NCI-H446 treated with DMSO at 0.1 percent for 48 hours (cell line): Measurements from ENCODE around the gene DMPK.
"Not testable (repeated sequence)": the region's sequence is repeated elsewhere in the genome, so short reads cannot be mapped to it uniquely, and the experiment has no call there.

Source experiments
- DNase-seq: peaks from one replicate; lab custom pipeline; 2025; lab: John Stamatoyannopoulos, UW

Gene DMPK

DNA sequence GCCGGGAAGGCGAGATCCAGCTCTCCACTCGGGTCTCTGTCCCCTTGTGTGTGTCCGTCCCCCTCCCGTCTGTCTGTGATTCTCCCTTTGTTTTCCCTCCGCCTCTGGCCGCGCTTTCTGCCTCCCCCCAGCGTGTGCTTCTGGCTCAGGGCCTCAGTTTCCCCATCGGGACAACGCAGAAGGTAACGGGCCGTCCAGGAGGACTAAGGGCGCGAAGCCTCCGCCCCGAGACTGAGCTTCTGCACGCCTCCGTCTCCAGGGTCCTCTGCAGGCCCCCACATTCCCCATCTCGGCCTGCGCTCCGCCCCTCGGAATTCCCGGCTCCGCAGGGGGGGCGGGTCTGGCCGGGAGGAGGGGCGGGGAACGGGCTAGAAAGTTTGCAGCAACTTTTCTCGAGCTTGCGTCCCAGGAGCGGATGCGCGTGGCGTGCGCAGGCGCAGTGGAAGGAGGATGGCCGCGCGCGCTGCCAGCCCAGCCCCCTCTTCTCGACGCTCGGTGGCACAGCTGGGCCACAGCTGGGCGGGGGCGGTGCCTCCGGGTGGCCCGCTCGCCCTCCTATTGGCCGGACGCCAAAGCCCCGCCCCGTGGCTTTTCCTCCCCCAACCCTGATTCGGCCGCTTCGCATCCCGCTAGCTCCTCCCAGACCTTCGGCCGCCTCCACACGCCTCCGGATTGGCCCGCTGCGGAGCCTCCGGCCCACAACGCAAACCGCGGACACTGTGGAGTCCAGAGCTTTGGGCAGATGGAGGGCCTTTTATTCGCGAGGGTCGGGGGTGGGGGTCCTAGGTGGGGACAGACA is 13.1 kb downstream of the DMPK start, which contains the start of gene SIX5:
SIX5 (minus strand) TSS at position 269 of the 799 bp plus-strand sequence. CDS start 408 bp downstream, outside the sequence.
- peak; percentile 94 for DNase-seq

DNA sequence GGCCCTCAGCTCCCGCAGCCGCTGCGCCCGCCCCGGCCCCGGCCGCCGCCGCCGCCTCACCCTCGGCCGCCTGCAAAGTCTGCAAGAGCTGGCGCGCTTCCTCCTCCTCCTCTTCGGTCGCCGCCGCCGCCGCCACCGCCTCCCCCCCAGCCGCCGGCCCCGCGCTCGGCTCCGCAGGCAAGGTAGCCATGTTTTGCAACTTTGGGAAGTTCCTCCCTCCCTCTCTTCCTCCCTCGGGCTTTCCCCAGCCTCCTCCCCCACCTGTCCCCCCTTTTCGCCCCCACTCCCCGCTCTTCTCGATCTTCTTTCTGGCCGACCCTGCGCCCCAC is 13.7 kb downstream of the DMPK start:
- no peak for DNase-seq

DNA sequence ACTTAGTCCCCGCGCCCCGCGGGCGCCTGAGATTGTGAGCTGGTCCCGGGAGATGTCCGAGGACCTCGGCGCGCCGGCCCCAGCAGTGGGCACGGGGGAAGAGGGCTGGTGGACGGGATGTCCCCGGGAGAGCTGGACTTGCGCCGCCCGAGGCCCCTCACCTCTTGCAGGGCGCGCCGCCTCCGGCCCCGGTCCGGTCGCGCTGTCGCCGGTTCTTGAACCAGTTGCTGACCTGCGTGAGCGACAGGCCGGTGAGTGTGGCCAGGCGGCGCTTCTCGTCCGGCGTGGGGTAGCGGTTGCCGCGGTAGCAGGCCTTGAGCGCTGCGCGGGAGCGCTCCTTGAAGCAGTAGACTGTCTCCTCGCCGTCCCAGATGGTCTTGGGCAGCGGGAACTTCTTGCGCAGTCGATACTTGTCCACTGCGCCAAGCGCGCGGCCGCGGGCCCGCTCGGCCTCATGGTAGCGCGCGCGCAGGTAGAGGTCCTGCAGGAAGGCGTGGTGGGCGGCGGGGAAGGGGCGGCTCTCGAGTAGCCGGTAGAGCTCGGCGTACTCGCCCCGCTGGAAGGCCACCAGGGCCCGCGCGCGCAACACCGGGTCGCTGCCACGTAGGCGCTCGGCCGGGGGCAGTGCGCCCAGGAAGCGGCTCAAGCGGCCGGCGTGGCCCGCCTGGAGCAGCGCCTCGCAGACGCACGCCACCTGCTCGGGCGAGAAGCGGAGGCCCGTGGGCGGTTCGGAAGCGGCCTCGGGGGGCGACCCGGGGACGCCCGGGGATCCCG is 14.2 kb downstream of the DMPK start:
- peak; percentile 11 for DNase-seq

- no peak for DNase-seq
Observed at GRCh38 chr19:45767410-45767880, 14.8 kb downstream of the DMPK start.

- no peak for DNase-seq
Observed at GRCh38 chr19:45766869-45767346, 15.4 kb downstream of the DMPK start.

GRCh38 chr19:45766296-45766868 is 15.9 kb downstream of the DMPK start:
- DNase-seq: no peak

DNA sequence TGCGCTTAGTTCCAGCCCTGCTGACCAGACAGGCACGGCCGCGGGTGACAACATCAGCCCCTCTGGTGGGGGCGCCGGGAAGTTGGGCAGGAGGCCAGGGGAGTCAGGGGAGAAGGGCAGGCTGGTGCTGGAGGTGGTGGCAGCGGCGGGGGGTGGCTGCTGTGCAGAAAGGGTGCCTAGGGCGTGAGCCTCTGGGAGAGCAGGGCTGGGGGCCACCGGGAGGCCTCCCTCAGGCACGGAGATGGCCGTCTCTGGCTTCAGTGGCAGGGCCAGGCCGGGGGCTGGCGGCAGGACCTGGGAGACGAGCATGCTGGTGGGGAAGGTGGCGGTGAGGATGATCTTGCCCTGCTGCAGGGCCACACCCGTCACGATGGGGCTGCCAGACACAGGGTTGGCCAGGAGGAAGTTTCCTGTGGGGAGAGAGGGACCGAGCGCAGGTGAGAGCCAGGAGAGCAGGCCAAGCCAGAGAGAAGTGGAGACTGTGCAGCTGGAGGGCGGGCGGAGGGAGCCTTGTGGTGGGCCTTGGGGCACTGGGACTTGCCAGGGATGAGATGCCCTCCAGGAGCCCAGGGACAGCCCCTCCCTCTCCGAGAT is 16.5 kb downstream of the DMPK start:
- no peak for DNase-seq

DNA sequence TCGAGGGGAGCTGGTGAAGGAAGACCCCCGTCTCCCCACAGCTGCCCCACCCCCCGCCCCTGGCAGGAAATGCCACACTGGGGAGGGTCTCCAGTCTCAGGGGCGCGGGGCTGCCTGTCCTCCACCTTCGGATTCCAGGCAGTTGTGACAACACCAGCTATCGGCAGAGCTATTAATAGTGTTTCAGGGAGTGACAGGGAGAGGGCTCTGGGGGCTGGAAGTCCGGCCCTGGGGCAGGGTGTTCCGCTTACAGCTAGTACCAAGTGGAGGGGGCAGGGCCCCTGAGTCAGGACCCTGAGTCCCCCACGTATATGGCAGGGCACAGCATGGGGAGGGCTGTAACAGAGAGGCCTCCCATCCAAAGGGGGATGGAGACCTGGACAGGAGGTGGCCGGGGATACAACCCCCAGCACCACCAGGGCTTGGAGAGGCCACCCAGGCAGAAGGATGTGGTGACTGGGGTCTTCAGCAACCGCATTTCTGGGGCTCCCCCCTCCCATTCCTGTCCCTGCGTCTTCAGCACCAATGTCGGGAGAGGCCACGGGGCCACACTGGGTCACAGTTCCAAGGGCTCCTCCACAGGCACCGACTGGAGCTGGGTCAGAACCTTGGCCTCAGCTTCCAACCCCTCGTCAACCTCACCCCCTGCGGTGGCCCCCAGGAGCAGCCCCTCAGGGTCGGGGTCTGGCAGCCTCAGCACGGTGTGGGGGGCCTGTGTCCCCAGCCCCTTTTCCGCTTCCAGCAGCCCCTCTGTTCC is 17.2 kb downstream of the DMPK start:
- DNase-seq: no peak

- no peak for DNase-seq
Observed at GRCh38 chr19:45764475-45764874, 17.8 kb downstream of the DMPK start.

- no peak for DNase-seq
Observed at GRCh38 chr19:45763691-45764294, 18.5 kb downstream of the DMPK start.

DNA sequence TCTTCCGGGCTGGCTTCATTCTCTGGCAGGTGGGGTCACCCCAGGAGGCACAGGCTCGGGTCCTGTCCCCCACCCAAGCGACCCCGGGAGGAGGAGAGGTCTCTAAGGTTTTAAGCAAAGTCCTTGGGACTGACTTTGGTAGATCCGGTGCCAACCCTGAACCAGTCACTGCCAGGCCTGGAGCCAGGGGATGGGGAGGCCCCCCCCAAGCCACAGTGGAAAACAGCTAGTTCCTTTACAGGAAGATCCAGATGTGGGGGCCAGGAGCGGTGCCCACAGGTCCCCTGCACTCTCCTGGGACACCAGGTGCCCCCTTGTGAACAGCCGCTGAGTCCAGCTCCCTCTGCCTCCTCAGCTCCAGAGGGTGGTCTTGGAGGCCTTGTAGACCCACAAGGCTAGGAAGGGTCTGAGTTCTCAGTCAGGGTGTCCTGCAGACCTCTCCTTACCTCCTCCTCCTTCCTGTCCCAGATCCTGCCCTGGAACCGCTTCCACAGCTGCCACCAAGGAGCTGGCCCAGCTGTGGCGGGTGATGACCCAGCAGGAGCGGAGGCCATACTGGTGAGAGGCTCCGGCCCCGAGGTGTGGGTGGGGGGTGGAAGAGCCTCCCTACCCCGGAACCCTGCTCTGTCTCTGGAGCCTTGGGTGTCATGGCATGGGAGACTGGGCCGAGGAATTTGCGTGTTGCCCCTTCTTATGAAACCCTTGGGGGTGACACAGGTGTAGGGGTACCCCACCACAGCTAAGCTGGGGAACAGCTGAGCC is 19.2 kb downstream of the DMPK start:
- DNase-seq: no peak

GRCh38 chr19:45761714-45762113 is 20.6 kb downstream of the DMPK start:
- no peak for DNase-seq

DNA sequence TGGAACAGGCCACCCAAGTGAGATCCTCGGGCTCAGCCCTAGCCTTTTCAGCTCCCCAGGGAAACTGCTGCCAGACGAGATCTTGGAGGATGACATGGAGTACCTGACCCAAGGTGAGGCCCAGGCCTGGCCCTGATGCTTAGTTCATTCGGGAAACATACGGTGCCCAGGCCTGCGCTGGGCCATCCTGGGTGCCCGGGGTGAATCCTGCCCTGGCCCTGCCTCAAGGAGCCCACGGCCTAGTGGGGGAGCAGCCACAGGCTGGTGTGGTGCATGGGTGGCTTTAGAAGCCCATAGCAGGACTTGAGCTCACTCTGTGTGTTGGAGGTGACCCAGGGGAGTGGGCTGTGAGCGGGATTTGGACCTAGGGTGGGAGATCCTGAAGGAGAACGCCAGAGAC is 23.4 kb downstream of the DMPK start:
- no peak for DNase-seq

DNA sequence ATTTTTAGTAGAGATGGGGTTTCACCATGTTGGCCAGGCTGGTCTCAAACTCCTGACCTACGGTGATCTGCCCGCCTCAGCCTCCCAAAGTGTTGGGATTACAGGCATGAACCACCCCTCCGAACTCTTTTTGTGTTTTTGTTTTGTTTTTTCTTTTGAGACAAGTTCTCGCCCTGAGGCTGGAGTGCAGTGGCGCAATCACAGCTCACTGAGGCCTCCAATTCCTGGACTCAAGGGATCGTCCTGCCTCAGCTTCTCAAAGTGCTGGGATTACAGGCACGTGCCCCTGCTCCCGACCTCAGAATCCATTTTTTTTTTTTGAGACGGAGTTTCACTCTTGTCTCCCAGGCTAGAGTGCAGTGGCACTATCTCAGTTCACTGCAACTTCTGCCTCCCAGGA is 24.6 kb downstream of the DMPK start:
- DNase-seq: no peak

DNA sequence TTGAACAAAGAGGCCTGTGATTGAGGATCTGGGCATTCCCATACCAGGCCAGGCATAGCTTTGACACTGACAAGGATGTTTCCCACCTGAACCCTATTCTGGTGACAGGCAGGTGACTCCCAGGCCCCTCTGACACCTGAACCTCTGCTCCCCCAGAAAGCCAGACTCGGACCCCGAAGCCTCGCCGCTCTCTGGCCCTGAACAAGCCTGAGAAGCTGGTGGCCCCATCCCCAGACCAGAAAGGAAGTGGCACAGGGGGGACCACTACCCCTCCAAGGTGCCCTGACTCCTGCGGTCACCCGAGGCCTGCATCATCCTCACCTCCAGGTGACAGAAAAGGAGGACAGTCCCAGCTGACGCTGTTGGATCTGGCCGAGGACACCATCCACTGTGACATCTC is 28.0 kb downstream of the DMPK start:
- no peak for DNase-seq

- no peak for DNase-seq
Observed at GRCh38 chr19:45753548-45753947, 28.7 kb downstream of the DMPK start.

- DNase-seq: no peak
Observed at GRCh38 chr19:45752639-45753038, 29.7 kb downstream of the DMPK start.

DNA sequence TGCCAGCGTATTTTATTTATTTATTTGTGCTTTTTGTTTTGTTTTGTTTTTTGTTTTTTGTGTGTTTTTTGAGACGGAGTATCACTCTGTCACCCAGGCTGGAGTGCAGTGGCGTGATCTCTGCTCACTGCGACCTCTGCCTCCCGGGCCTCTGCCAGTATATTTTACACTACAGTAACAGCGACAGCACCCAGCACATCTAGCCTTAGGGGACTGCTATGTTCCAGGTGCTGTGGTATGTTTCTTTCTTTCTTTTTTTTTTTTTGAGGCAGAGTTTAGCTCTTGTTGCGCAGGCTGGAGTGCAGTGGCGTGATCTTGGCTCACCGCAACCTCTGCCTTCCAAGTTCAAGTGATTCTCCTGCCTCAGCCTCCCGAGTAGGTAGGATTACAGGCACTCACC is 30.8 kb downstream of the DMPK start:
- DNase-seq: not testable (repeated sequence)

DNA sequence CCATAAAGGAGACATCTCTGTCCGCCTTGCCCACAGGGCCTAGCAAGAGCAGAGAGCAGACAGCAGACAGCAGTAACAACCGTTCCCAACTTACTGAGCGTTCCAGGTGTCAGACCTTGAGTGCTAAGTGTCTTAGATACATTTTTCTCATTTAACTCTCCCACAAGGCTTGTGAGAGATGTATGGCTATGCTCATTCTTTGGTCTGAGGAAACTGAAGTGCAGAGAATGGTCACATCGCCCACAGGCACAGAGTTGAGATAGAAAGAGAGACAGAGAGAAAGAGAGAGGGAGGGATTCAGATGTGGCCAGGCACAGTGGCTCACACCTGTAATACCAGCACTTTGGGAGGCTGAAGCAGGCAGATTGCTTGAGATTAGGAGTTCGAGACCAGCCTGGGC is 34.8 kb downstream of the DMPK start:
- DNase-seq: no peak

- no peak for DNase-seq
Observed at GRCh38 chr19:45746866-45747265, 35.4 kb downstream of the DMPK start.
